ENCODE results near the gene RNGTT.
"Not testable (repeated sequence)": the region's sequence is repeated elsewhere in the genome, so short reads cannot be mapped to it uniquely, and the experiment has no call there.

RNGTT gene

DNA sequence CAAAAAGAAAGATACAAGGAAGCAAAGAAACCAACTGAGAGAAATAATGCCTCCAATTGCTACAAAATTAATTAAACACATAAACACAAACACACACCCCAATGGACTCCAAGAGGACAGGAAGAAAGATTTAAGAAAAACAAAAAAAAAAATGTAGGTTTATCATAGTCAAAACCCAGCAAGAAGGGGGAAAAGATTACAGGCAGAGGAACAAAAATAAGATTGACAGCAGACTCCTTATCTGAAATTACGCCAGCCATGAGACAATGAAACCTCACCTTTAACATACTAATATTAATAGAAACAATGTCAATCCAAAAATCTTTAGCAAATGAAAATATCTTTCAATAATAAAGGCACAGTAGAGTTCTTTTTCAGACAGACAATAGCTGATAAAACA lies 155.8 kb downstream of the RNGTT start:
- ATAC-seq, result no peak

- ATAC-seq, result no peak
Observed at GRCh38 chr6:88806728-88807127, 156.7 kb downstream of the RNGTT start.

DNA sequence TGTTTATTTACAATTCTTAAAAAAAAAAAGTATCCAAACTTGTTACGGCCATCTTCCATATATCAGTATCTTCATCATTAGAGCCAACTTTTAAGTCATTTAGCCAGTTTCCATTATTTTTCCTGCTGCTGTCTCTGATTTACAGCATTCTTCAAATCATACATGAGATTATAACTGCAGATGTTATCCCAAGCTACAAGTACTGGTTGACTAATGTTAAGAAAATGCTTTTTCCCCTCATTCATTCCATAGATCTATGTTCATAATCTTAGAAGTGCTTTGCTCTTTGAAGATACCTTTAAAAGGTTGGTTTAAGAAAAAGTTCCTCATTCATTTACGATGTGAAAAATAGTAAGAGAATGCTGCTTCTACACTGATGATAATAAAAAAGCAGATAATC lies 158.7 kb downstream of the RNGTT start:
- no peak for ATAC-seq

- ATAC-seq, result no peak
Observed at GRCh38 chr6:88785478-88785877, 177.9 kb downstream of the RNGTT start.

DNA sequence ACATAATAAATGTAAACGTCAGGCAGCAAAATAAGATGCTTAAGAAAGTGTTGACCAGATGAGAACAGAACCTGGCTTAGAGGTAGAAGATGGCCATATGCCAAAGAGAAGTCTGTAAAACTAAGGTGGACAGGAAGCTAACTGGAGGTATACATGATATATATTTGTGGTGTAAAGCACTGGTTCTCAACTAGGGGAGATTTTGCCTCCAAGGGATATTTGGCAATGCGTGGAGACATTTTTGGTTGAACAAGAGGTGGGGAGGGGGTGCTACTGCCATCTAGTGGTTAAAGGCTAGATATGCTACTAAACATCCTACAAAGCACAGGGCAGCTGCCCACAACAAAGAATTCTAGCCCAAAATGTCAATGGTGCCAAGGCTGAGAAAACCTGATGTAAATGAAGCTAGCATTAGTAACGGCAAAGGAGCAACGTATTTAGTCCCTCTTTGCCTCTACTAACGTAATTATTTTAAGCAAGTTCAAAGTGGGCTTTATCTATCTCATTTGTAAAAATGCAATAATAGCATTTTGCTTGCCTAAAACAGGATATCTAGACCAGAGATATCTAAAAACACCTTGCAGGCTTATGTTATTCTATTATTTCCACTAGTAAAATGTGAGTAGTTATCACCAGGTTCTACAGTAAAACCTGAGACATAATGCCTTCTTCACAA lies 182.6 kb downstream of the RNGTT start:
- peak; percentile 53 to 67 for ATAC-seq

DNA sequence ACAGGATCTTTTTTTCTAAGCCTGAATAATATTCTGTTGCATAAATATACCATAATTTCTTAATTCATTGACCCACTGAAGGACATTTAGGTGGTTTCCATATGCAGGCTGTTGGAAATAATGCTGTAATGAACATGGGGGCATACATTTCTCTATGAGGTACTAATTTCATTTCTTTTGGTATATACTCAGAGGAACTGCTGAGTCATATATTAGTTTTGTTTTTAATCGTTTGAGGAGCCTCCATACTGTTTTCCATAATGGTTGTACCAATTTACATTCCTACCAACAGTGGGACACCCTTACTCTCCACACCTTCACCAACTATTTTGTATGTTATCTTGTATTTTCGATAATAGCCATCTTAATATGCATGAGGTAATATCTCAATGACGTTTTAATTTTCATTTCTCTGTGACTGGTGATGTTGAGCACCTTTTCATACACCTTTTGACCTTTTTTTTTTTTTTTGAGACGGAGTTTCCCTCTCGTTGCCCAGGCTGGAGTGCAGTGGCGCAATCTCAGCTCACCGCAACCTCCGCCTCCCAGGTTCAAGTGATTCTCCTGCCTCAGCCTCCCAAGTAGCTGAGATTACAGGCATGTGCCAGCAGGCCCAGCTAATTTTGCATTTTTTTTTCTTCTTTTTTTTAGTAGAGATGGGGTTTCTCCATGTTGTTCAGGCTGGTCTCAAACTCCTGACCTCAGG lies 187.4 kb downstream of the RNGTT start:
- peak in 1 of 2 donors; percentile 74 for ATAC-seq

DNA sequence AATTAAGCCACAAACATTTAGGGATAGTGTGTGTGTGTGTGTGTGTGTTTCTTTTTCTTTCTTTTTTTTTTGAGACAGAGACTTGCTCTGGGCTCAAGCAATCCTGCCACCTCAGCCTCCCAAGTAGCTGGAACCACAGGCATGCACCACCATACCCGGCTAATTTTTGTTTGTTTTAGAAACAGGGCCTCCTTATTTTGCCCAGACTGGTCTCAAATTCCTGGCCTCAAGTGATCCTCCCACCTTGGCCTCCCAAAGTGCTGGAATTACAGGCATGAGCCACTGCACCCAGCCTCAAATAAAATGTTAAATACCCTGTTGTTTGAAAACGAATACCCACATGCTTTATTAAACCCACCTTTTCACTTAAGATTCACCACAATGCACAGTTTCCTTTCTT lies 195.3 kb downstream of the RNGTT start:
- ATAC-seq, result not testable (repeated sequence)

GRCh38 chr6:88764081-88764480 lies 199.3 kb downstream of the RNGTT start:
- no peak for ATAC-seq

- ATAC-seq, result no peak
Observed at GRCh38 chr6:88763160-88763559, 200.3 kb downstream of the RNGTT start.

GRCh38 chr6:88761237-88762031 lies 202.0 kb downstream of the RNGTT start:
- peak; percentile 46 to 62 for ATAC-seq

GRCh38 chr6:88760091-88760490 lies 203.3 kb downstream of the RNGTT start:
- ATAC-seq, result no peak

GRCh38 chr6:88750936-88751335 lies 212.5 kb downstream of the RNGTT start:
- ATAC-seq, result no peak

GRCh38 chr6:88749849-88750248 lies 213.6 kb downstream of the RNGTT start:
- ATAC-seq, result no peak

- no peak for ATAC-seq
Observed at GRCh38 chr6:88748141-88748540, 215.3 kb downstream of the RNGTT start.

- ATAC-seq, result no peak
Observed at GRCh38 chr6:88741939-88742338, 221.5 kb downstream of the RNGTT start.

- ATAC-seq, result no peak
Observed at GRCh38 chr6:88741071-88741470, 222.3 kb downstream of the RNGTT start.

- peak in 1 of 2 donors; percentile 5 for ATAC-seq
Observed at GRCh38 chr6:88734544-88734943, 228.9 kb downstream of the RNGTT start.

- no peak for ATAC-seq
Observed at GRCh38 chr6:88730611-88731011, 232.8 kb downstream of the RNGTT start.

- no peak for ATAC-seq
Observed at GRCh38 chr6:88728756-88729155, 234.7 kb downstream of the RNGTT start.

DNA sequence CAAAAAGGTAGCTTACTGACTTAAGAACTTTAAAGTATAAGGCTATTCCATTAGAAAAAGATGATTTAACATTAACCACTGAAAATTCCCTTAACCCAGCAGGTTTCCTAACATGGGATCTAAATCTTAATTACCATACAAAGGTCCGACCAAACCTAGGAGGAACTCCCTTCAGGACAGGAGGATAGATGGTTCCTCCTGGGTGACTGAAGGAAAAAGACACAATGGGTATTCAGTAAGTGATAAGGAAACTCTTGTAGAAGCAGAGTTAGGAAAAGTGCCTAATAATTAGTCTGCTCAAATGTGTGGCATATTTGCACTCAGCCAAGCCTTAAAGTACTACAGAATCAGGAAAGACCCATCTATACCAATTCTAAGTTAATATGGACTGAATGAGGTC lies 237.0 kb downstream of the RNGTT start:
- not testable (repeated sequence) for ATAC-seq

DNA sequence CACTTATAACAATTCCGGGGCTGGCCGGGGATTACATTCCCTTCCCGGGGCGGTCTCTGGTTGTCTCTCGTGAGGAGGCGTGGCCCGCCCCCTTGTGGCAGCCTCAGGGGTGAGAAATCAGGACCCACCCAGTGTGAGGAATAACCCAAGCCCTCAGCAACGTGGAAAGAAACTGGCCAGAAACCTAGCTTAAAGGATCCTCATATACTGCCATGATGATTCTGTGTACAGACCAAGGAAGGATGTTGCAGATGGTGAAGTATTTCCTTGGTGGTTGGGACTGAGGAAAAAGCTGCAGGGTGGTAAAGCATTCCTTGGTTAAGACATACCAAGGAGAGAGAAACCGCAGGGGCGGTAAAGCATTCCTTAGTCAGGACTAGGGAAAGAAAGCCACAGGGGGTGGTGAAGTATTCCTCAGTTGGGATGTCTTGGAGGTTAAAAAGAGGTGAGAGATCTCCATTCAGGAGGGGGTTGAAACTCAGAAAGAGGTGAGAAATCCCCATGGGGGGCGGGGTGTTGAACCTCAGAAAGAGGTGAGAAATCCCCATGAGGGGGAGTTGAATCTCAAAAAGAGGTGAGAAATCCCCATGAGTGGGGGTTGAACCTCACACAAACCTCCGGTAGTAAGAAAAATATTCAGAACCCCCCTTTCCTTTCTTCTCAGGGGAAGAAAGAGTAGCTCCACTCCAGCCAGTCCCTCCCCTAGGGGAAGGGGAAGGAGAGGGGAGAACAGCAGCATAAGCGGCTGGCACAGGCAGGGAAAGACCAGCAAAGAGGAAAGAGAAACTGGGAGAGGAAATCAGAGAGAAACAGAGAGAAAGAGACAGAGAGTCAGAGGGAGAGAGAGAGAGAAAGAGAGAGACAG lies 238.1 kb downstream of the RNGTT start:
- no peak for ATAC-seq

DNA sequence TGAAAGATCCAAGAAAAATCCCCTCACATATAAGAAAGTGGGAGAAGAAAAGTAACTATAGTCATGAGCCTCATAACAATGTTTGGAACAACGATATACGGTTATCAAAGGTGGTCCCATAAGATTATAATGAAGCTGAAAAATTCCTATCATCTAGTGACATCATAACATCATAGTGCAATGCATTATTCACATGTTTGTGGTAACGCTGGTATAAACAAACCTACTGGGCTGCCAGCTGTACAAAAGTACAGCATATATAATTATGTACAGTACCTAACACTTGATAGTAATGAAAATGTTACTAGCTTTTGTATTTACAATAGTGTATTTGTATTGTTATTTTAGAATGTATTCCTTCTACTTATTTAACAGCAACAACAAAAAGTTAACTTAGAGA lies 240.7 kb downstream of the RNGTT start:
- ATAC-seq, result no peak

DNA sequence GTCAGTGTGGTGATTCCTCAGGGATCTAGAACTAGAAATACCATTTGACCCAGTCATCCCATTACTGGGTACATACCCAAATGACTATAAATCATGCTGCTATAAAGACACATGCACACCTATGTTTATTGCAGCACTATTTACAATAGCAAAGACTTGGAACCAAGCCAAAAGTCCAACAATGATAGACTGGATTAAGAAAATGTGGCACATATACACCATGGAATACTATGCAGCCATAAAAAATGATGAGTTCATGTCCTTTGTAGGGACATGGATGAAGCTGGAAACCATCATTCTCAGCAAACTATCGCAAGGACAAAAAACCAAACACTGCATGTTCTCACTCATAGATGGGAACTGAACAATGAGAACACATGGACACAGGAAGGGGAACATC lies 247.0 kb downstream of the RNGTT start:
- ATAC-seq, result not testable (repeated sequence)

Measured in activated CD4-positive, CD25-positive, alpha-beta regulatory T cell treated with anti-CD3 and anti-CD28 coated beads, Interleukin-2, amount 50 U/mL, for 24 hours (primary cell).